HepG2 (cell line): Measurements from ENCODE around the gene ASCC3. TPM values are rescaled to one million over a fixed set of nuclear protein-coding genes. Genes with fewer than 3 reads are reported as not detected.
"Not testable (repeated sequence)": the region's sequence is repeated elsewhere in the genome, so short reads cannot be mapped to it uniquely, and the experiment has no call there.

ENCODE experiments used
- ATAC-seq: fragments of 200-7000 bp; cut with Tn5 transposase; 3 replicates; pipeline ENCODE4 v1.9.1; 2020; ENCODE audit warnings: mild to moderate bottlenecking, moderate library complexity
- BruUV-seq: library from RNA; stranded (reverse); fragments of 400-500 nt; replicated peaks from 2 replicates; lab custom pipeline; 2021; lab: Mats Ljungman, UMichigan
- CTCF ChIA-PET: fragments of 300-600 bp; formaldehyde crosslinking; extraction: SDS; loops from one replicate; lab custom pipeline; 2021; ENCODE audit warnings: low total read pairs, inconsistent platforms, low intra/inter-chr PET ratio; lab: Yijun Ruan, JAX
- POLR2A ChIA-PET: fragments of 350-600 bp; sonication (Branson Sonifier 250); formaldehyde crosslinking; loops from one replicate; lab custom pipeline; 2020; ENCODE audit warnings: antibody characterized with exemption, inconsistent platforms; lab: Yijun Ruan, JAX
- DNase-seq: peaks from one replicate; pipeline ENCODE4 v3.0.0-alpha.2; 2015; ENCODE audit warnings: low spot score
- FAIRE-seq: peaks from 3 replicates; lab custom pipeline; 2011; peaks lifted over from hg19 to GRCh38; lab: Jason Lieb, UNC
- H2AFZ ChIP-seq: one replicate; pipeline ENCODE4 v1.6.1; 2011; ENCODE audit warnings: low read length, inconsistent platforms
- H3K27ac ChIP-seq: fragments of 300-600 bp; 3 replicates; pipeline ENCODE4 v1.8.0; 2011; ENCODE audit warnings: mixed run types, mild to moderate bottlenecking, mixed read lengths, low read length, inconsistent platforms; ENCODE audit not compliant: insufficient read depth; ENCODE audit errors: extremely low read length
- H3K27me3 ChIP-seq, 2 experiments: fragments of 200-600 bp in 1 of 2; 2 replicates in 1 of 2; 3 replicates in 1 of 2; pipeline versions ENCODE4 v1.6.0 to v1.8.0; 2011; ENCODE audit warnings: low read length in 2 of 2, mild to moderate bottlenecking in 2 of 2, moderate library complexity in 2 of 2, inconsistent platforms in 1 of 2; ENCODE audit not compliant: insufficient read depth in 2 of 2, control insufficient read depth in 1 of 2
- H3K36me3 ChIP-seq, 2 experiments: fragments of 200-600 bp in 1 of 2; replicated peaks in 1 of 2; 2 replicates in 1 of 2; 3 replicates in 1 of 2; pipeline versions ENCODE4 v1.5.1 to v1.8.0; 2011; ENCODE audit warnings: low read length in 2 of 2, inconsistent platforms in 1 of 2; ENCODE audit not compliant: insufficient read depth in 2 of 2, control insufficient read depth in 1 of 2
- H3K4me1 ChIP-seq: 2 replicates; pipeline ENCODE4 v1.5.1; 2012; ENCODE audit warnings: low read length, inconsistent platforms; ENCODE audit not compliant: insufficient read depth
- H3K4me2 ChIP-seq: 2 replicates; pipeline ENCODE4 v1.6.0; 2011; ENCODE audit warnings: low read depth, low read length, inconsistent platforms
- H3K4me3 ChIP-seq, 3 experiments: fragments of 200-600 bp in 1 of 3; sonication (generic), shearing (Covaris generic) in 1 of 3; replicated peaks in 1 of 3; 2 replicates each; pipeline ENCODE4 v1.5.1; 2011 to 2016; ENCODE audit warnings: low read length in 3 of 3, inconsistent platforms in 2 of 3, low read depth in 2 of 3, mild to moderate bottlenecking in 2 of 3, control low read depth in 1 of 3, mixed read lengths in 1 of 3; ENCODE audit not compliant: insufficient read depth in 1 of 3
- H3K79me2 ChIP-seq: one replicate; pipeline ENCODE4 v1.6.1; 2011; ENCODE audit warnings: low read length, inconsistent platforms; ENCODE audit not compliant: insufficient read depth
- H3K9ac ChIP-seq: 2 replicates; pipeline ENCODE4 v1.6.0; 2011; ENCODE audit warnings: mild to moderate bottlenecking, low read depth, low read length, inconsistent platforms; ENCODE audit not compliant: insufficient read depth
- H3K9me3 ChIP-seq: 2 replicates; pipeline ENCODE4 v1.5.1; 2012; ENCODE audit warnings: mild to moderate bottlenecking, low read length
- H4K20me1 ChIP-seq: 2 replicates; pipeline ENCODE4 v1.6.0; 2011; ENCODE audit warnings: inconsistent platforms, mild to moderate bottlenecking, low read length, moderate library complexity; ENCODE audit not compliant: insufficient read depth
- HIC2 ChIP-seq: sonication (generic); formaldehyde crosslinking; IDR thresholded peaks from 2 replicates; pipeline ENCODE4 v1.9.0; 2022; ENCODE audit warnings: low read depth, missing genetic modification reagents
- MAFF ChIP-seq: IDR thresholded peaks from 2 replicates; pipeline ENCODE4 v1.6.1; 2011; ENCODE audit warnings: low read depth, low read length, improper control_type of control experiment
- MAFK ChIP-seq, 2 experiments: IDR thresholded peaks in 1 of 2; conservative IDR thresholded peaks in 1 of 2; 2 replicates each; pipeline ENCODE4 v1.6.1; 2011; ENCODE audit warnings: improper control_type of control experiment in 2 of 2, low read length in 2 of 2
- NFRKB ChIP-seq: fragments of 450-650 bp; IDR thresholded peaks from 2 replicates; pipeline ENCODE4 v1.6.1; 2017
- TFE3 ChIP-seq: IDR thresholded peaks from 2 replicates; pipeline ENCODE4 v1.6.1; 2016
- ZNF589 ChIP-seq: sonication (generic); formaldehyde crosslinking; conservative IDR thresholded peaks from 2 replicates; pipeline ENCODE4 v1.8.0; 2022; ENCODE audit warnings: mild to moderate bottlenecking, moderate library complexity, missing genetic modification reagents
- in situ Hi-C: cut with HindIII; loops from 2 replicates; pipeline ENCODE4 v1.10.0; 2017; ENCODE audit warnings: low pct_unique_long_range_greater_than_20kb; ENCODE audit not compliant: extremely low pct_ligation_motif_present
- intact Hi-C: fragments of 100-400 bp; cut with micrococcal nuclease; formaldehyde crosslinking; loops from one replicate; pipeline ENCODE4 v1.10.0; 2022; ENCODE audit not compliant: unreplicated experiment
- polyA plus RNA-seq, 8 experiments: library from polyadenylated mRNA; depleted of rRNA in 3 of 8; stranded (reverse) in 7 of 8; unstranded in 1 of 8; fragments of >200 nt; fragmentation: Illumina TruSeq in 4 of 8; extraction: Trizol in 4 of 8; gene quantifications; 2 replicates each; pipeline versions ENCODE4 v1.2.1 to v1.2.3, GENCODE V29; 2011 to 2016; ENCODE audit warnings: low read depth in 4 of 8, missing spikeins in 1 of 8, mixed read lengths in 1 of 8; ENCODE audit not compliant: insufficient read depth in 1 of 8
- total RNA-seq, 5 experiments: library from RNA; depleted of rRNA; stranded (reverse); fragments of >200 nt; fragmentation: Illumina TruSeq; extraction: Trizol; gene quantifications; 2 replicates each; pipeline ENCODE4 v1.2.3, GENCODE V29; 2016; ENCODE audit warnings: low read depth in 1 of 5

The ASCC3 gene
- total and polyA plus RNA-seq, 2 of the 13 experiments (the other 11 are each of a cell fraction or from before 2014, with no cell fraction given) = 23.1 to 55.7 TPM

DNA sequence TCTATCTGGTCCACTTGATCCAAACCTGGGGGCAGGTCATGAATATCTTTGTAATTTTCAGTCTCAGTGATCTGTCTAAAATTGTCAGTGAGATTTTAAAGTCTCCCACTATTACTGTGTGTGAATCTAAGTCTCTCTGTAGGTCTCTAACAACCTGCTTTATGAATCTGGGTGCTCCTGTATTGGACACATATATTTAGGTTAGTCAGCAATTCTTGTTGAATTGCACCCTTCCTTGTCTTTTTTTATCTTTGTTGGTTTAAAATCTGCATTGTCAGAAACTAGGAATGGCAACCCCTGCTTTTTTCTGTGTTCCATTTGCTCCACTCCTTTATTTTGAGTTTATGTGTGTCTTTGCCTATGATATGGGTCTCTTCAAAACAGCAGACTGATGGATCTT lies 140.7 kb downstream of the ASCC3 start:
- TF ChIP-seq NFRKB (no peak), MAFF (peak; percentile 61; the same call in 1 of the 2 replicates), ZNF589 (no peak), MAFK (conservative IDR thresholded peaks at IDR 0.05 in 1 of 2, IDR thresholded peaks at IDR 0.05 in 1 of 2; ENCODE audit: low read length in 2 of 2) (peak; percentile 71 to 80), HIC2 (CRISPR knock-in tag) (no peak), TFE3 (no peak)
- in situ Hi-C loops = no loop called here
- FAIRE-seq = no peak
- Histone ChIP-seq H3K4me2 (no peak overlapping the region), H4K20me1 (no peaks in the 10 kb centered on the region), H3K36me3 (peaks cover 2 to 19% of the 10 kb centered on the region in 2 experiments; a peak in 3 of 5 replicates), H3K27ac (no peak overlapping the region), H2AFZ (no peak overlapping the region), H3K27me3 (no peaks in the 10 kb centered on the region), H3K9ac (no peak overlapping the region), H3K79me2 (no peaks in the 10 kb centered on the region), H3K9me3 (no peaks in the 10 kb centered on the region), H3K4me1 (no peaks in the 10 kb centered on the region), H3K4me3 (no peak overlapping the region)
- CTCF ChIA-PET = no interaction called here
- intact Hi-C loops = no loop called here
- POLR2A ChIA-PET = no interaction called here
- ATAC-seq = no peak
- BruUV-seq = no TSS peak
- DNase-seq = no peak

DNA sequence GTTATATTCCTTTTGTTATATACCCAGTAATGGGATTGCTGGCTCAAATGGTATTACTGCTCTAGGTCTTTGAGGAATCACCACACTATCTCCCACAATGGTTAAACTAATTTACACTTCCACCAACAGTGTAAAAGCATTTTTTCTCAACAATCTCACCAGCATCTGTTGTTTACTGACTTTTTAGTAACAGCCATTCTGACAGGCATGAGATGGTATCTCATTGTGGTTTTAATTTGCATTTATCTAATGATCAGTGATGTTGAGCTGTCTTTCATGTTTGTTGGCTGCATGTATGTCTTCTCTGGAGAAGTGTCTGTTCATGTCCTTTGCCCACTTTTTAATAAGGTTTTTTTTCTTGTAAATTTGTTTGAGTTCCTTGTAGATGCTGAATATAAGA lies 143.4 kb downstream of the ASCC3 start:
- in situ Hi-C loops, FAIRE-seq, H3K4me1 ChIP-seq, H3K9me3 ChIP-seq, POLR2A ChIA-PET, H3K9ac ChIP-seq, H3K27me3 ChIP-seq, ATAC-seq, H4K20me1 ChIP-seq, BruUV-seq, CTCF ChIA-PET, H3K27ac ChIP-seq, H3K4me2 ChIP-seq, DNase-seq, H2AFZ ChIP-seq, H3K4me3 ChIP-seq, intact Hi-C loops, H3K79me2 ChIP-seq: not testable (repeated sequence)
- peaks cover 1 to 12% of the 10 kb centered on the region in 2 experiments; a peak in 3 of 5 replicates for H3K36me3 ChIP-seq
